CD14-positive monocyte (primary cell): ENCODE measurements around the gene TRIM44. TPM values are rescaled to one million over a fixed set of nuclear protein-coding genes. Genes with fewer than 3 reads are reported as not detected.

Experiments used
- DNase-seq, 3 donors: peaks; one replicate each; pipeline ENCODE4 v3.0.0-alpha.2; 2011 to 2022
- H2AFZ ChIP-seq: 2 replicates; pipeline ENCODE4 v1.6.0; 2012; ENCODE audit warnings: mild to moderate bottlenecking, low read depth, low read length, inconsistent platforms; ENCODE audit not compliant: insufficient read depth, poor library complexity, severe bottlenecking
- H3K27ac ChIP-seq, 2 donors: 1 replicate in 1 of 2; 2 replicates in 1 of 2; pipeline ENCODE4 v1.5.1; 2012 to 2013; ENCODE audit warnings: low read length in 2 of 2, control low read depth in 1 of 2, inconsistent platforms in 1 of 2, low read depth in 1 of 2, mild to moderate bottlenecking in 1 of 2
- H3K27me3 ChIP-seq, 2 donors: one replicate each; pipeline versions ENCODE4 v1.6.0 to v1.6.1; 2011 to 2013; ENCODE audit warnings: low read length in 2 of 2; ENCODE audit not compliant: control insufficient read depth in 2 of 2, insufficient read depth in 2 of 2
- H3K36me3 ChIP-seq, 2 donors: replicated peaks in 1 of 2; 1 replicate in 1 of 2; 2 replicates in 1 of 2; pipeline versions ENCODE4 v1.5.1 to v1.6.1; 2012 to 2013; ENCODE audit warnings: low read length in 2 of 2, control low read depth in 1 of 2, inconsistent platforms in 1 of 2, mild to moderate bottlenecking in 1 of 2; ENCODE audit not compliant: insufficient read depth in 2 of 2, control insufficient read depth in 1 of 2
- H3K4me1 ChIP-seq, 2 donors: 1 replicate in 1 of 2; 2 replicates in 1 of 2; pipeline versions ENCODE4 v1.5.1 to v1.6.1; 2012 to 2013; ENCODE audit warnings: low read length in 2 of 2, control low read depth in 1 of 2, inconsistent platforms in 1 of 2, mild to moderate bottlenecking in 1 of 2, moderate library complexity in 1 of 2; ENCODE audit not compliant: insufficient read depth in 2 of 2, control insufficient read depth in 1 of 2
- H3K4me2 ChIP-seq: replicated peaks from 2 replicates; pipeline ENCODE3; 2012; ENCODE audit warnings: low read length, moderate library complexity, mild to moderate bottlenecking; ENCODE audit not compliant: poor library complexity, severe bottlenecking; ENCODE audit errors: extremely low read depth
- H3K4me3 ChIP-seq, 3 experiments: fragments of 200-600 bp in 1 of 3; sonication (generic) in 1 of 3; replicated peaks in 1 of 3; 1 replicate in 2 of 3; 2 replicates in 1 of 3; pipeline ENCODE4 v1.5.1; 2011 to 2013; ENCODE audit warnings: low read length in 3 of 3, mild to moderate bottlenecking in 3 of 3, control low read depth in 2 of 3, low read depth in 2 of 3, inconsistent platforms in 1 of 3, moderate library complexity in 1 of 3
- H3K79me2 ChIP-seq: 2 replicates; pipeline ENCODE4 v1.6.0; 2012; ENCODE audit warnings: mild to moderate bottlenecking, control low read depth, inconsistent platforms, low read length, moderate library complexity; ENCODE audit not compliant: insufficient read depth
- H3K9ac ChIP-seq: 2 replicates; pipeline ENCODE4 v1.6.0; 2017; ENCODE audit warnings: low read length, mild to moderate bottlenecking; ENCODE audit not compliant: insufficient read depth, poor library complexity, severe bottlenecking
- H3K9me3 ChIP-seq, 2 donors: replicated peaks in 1 of 2; 1 replicate in 1 of 2; 2 replicates in 1 of 2; pipeline versions ENCODE4 v1.5.1 to v1.6.1; 2012 to 2013; ENCODE audit warnings: low read length in 2 of 2, control low read depth in 1 of 2; ENCODE audit not compliant: control insufficient read depth in 1 of 2, insufficient read depth in 1 of 2
- H4K20me1 ChIP-seq: 2 replicates; pipeline ENCODE4 v1.6.0; 2012; ENCODE audit warnings: mild to moderate bottlenecking, low read length, control low read depth, moderate library complexity; ENCODE audit not compliant: insufficient read depth
- H3K27ac Mint-ChIP-seq, 7 donors: one replicate each; pipeline ENCODE4 v1.8.0; 2020; ENCODE audit warnings: mild to moderate bottlenecking in 7 of 7, mixed read lengths in 7 of 7, moderate library complexity in 6 of 7, inconsistent platforms in 2 of 7
- H3K27me3 Mint-ChIP-seq, 3 donors: one replicate each; pipeline ENCODE4 v1.8.0; 2021 to 2022; ENCODE audit warnings: low read depth in 3 of 3, mild to moderate bottlenecking in 3 of 3, mixed read lengths in 3 of 3, moderate library complexity in 3 of 3, inconsistent platforms in 1 of 3
- H3K36me3 Mint-ChIP-seq, 2 donors: one replicate each; pipeline ENCODE4 v1.8.0; 2020; ENCODE audit warnings: mixed read lengths in 2 of 2, inconsistent platforms in 1 of 2, mild to moderate bottlenecking in 1 of 2
- H3K4me1 Mint-ChIP-seq: one replicate; pipeline ENCODE4 v1.8.0; 2020; ENCODE audit warnings: mild to moderate bottlenecking, mixed read lengths
- H3K4me3 Mint-ChIP-seq, 2 donors: one replicate each; pipeline ENCODE4 v1.8.0; 2020; ENCODE audit warnings: mild to moderate bottlenecking in 2 of 2, mixed read lengths in 2 of 2, moderate library complexity in 1 of 2
- H3K9me3 Mint-ChIP-seq, 7 donors: one replicate each; pipeline ENCODE4 v1.8.0; 2020 to 2022; ENCODE audit warnings: mixed read lengths in 7 of 7, mild to moderate bottlenecking in 6 of 7, moderate library complexity in 6 of 7, inconsistent platforms in 2 of 7
- WGBS: methylation state at CpG from one replicate; pipeline ENCODE4 v1.1.5; 2013; ENCODE audit warnings: missing lambda C conversion rate; ENCODE audit not compliant: insufficient coverage; 5-methylcytosine and 5-hydroxymethylcytosine counted together
- intact Hi-C, 2 donors: fragments of 100-400 bp; cut with micrococcal nuclease; formaldehyde crosslinking; loops; one replicate each; pipeline versions ENCODE4 v1.15.0 to v1.15.1; 2023
- polyA plus RNA-seq, 3 donors: library from polyadenylated mRNA; depleted of rRNA in 1 of 3; unstranded in 2 of 3; stranded (reverse) in 1 of 3; fragments of 300-500 nt in 2 of 3; fragments of >200 nt in 1 of 3; fragmentation: Illumina TruSeq in 2 of 3; gene quantifications; 1 replicate in 2 of 3; 2 replicates in 1 of 3; pipeline ENCODE4 v1.2.3, GENCODE V29; 2012 to 2021
- TF ChIP-seq, protein P1 (sequence below): fragments of 200-600 bp; IDR thresholded peaks from one replicate; pipeline ENCODE4 v1.8.0; 2022; ENCODE audit warnings: antibody characterized with exemption, mild to moderate bottlenecking

Gene TRIM44
- polyA plus RNA-seq, 3 donors: 25.3 to 47.1 (median 45.9) TPM

DNA sequence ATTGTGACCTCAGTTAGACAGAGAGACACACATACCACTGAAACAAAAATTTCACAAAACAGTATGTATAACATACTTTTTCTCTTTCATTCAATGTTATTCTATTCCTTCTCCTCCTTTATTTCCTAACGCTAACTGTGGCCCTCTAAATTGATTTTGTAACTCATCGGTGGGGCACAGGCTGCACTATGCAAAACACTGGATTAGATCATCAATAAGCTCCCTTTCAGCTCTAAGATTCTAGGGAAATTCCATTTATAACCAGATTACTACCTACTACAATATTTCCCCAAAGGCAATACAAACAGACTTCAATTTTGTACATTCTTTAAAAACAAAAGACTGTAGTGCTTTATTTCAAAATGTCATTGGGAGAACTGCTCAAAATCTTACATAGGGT is 38.3 kb upstream of the TRIM44 start:
- H3K4me1 ChIP-seq: peaks cover 7% of the 10 kb centered on the region in 2 donors
- no peak overlapping the region for H3K4me3 ChIP-seq
- TF ChIP-seq, protein P1, sequence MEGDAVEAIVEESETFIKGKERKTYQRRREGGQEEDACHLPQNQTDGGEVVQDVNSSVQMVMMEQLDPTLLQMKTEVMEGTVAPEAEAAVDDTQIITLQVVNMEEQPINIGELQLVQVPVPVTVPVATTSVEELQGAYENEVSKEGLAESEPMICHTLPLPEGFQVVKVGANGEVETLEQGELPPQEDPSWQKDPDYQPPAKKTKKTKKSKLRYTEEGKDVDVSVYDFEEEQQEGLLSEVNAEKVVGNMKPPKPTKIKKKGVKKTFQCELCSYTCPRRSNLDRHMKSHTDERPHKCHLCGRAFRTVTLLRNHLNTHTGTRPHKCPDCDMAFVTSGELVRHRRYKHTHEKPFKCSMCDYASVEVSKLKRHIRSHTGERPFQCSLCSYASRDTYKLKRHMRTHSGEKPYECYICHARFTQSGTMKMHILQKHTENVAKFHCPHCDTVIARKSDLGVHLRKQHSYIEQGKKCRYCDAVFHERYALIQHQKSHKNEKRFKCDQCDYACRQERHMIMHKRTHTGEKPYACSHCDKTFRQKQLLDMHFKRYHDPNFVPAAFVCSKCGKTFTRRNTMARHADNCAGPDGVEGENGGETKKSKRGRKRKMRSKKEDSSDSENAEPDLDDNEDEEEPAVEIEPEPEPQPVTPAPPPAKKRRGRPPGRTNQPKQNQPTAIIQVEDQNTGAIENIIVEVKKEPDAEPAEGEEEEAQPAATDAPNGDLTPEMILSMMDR: no peak
- Mint-ChIP-seq H3K4me3 (no peak overlapping the region), H3K4me1 (peaks cover 10% of the 10 kb centered on the region), H3K36me3 (peaks cover 0 to 1% of the 10 kb centered on the region in 2 donors), H3K27me3 (peaks cover 60 to 71% (median 61%) of the 10 kb centered on the region in 3 donors), H3K9me3 (peaks cover 0 to 6% (median 2%) of the 10 kb centered on the region in 7 donors), H3K27ac (no peak overlapping the region)
- H3K4me2 ChIP-seq: no peak overlapping the region
- no peak overlapping the region for H2AFZ ChIP-seq
- no peaks in the 10 kb centered on the region for H4K20me1 ChIP-seq
- no peak for DNase-seq
- no peak overlapping the region for H3K9ac ChIP-seq
- H3K27me3 ChIP-seq: peaks cover 61 to 74% of the 10 kb centered on the region in 2 donors
- intact Hi-C loops: no loop called here
- peaks cover 0 to 17% of the 10 kb centered on the region in 2 donors for H3K9me3 ChIP-seq
- 95% methylated on average over 2 of the region's 2 CpGs for WGBS
- H3K27ac ChIP-seq: no peak overlapping the region
- no peaks in the 10 kb centered on the region for H3K36me3 ChIP-seq
- H3K79me2 ChIP-seq: no peaks in the 10 kb centered on the region

DNA sequence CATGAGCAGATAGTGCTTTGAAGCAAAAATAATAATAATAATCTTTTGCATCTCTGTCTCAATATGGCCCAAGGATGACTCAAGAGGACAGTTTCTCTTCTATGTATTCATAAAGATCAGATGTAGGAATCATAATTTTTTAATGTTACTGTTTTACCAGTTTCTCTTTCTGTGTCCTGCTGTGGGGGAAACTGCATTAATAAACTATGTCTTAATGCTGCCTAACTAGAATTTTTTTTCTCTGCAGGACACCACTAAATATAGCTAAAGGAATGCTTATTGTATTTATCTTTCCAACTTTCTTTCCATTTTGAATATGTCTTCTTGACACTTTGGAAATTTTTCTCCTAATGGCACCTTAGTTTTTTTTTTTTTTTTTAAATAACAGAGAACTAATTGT is 37.8 kb upstream of the TRIM44 start:
- H3K4me3 Mint-ChIP-seq: no peak overlapping the region
- intact Hi-C loops: no loop called here
- peaks cover 5% of the 10 kb centered on the region for H3K4me1 Mint-ChIP-seq

More for the DNA sequence above, 37.8 kb upstream of the TRIM44 start:
- no peak for DNase-seq
- Mint-ChIP-seq H3K27ac (no peak overlapping the region), H3K27me3 (peaks cover 56 to 69% (median 57%) of the 10 kb centered on the region in 3 donors), H3K9me3 (peaks cover 0 to 6% (median 2%) of the 10 kb centered on the region in 7 donors), H3K36me3 (peaks cover 0 to 1% of the 10 kb centered on the region in 2 donors)
- Histone ChIP-seq H3K79me2 (no peaks in the 10 kb centered on the region), H3K4me2 (no peak overlapping the region), H3K4me3 (no peak overlapping the region), H2AFZ (no peak overlapping the region), H3K4me1 (peaks cover 2 to 4% of the 10 kb centered on the region in 2 donors), H4K20me1 (no peaks in the 10 kb centered on the region), H3K36me3 (no peaks in the 10 kb centered on the region), H3K27me3 (peaks cover 61 to 72% of the 10 kb centered on the region in 2 donors), H3K27ac (no peak overlapping the region), H3K9ac (no peak overlapping the region), H3K9me3 (peaks cover 0 to 16% of the 10 kb centered on the region in 2 donors)
- TF ChIP-seq, protein P1: no peak
